ENCODE results near the gene ZKSCAN4. TPM values are rescaled to one million over a fixed set of nuclear protein-coding genes. Genes with fewer than 3 reads are reported as not detected.

Gene ZKSCAN4
- total and polyA plus RNA-seq, 10 of the 15 experiments (the other 5 are each of a cell fraction or from before 2014, with no cell fraction given), result 3.0 to 6.5 (median 5.0) TPM

GRCh38 chr6:28266962-28267694, 15.1 kb upstream of the ZKSCAN4 start, which contains the start of gene ZSCAN26 (continued):
- TF ChIP-seq BHLHE40 (IDR thresholded peaks at IDR 0.05; ENCODE audit: borderline replicate concordance in 1 of 2, low read depth in 2 of 2, low read length in 1 of 2) (peak in 1 of 2 experiments; percentile 40; a peak in 1 of 4 replicates), CHD1 (IDR thresholded peaks at IDR 0.05; ENCODE audit: low read depth, low read length) (no peak), FOS (IDR thresholded peaks at IDR 0.05; ENCODE audit: borderline replicate concordance, extremely low read depth, insufficient read length) (no peak), MTA2 (IDR thresholded peaks at IDR 0.05; ENCODE audit: low read depth) (peak; percentile 25; the same call in 1 of the 2 replicates), SIX5 (IDR thresholded peaks at IDR 0.05; ENCODE audit: low read depth, low read length, severe bottlenecking) (no peak), ZNF687 (IDR thresholded peaks at IDR 0.05) (peak; percentile 78; the same call in 1 of the 2 replicates), FOXM1 (IDR thresholded peaks at IDR 0.05; ENCODE audit: low read depth, low read length) (no peak), HCFC1 (IDR thresholded peaks at IDR 0.05; ENCODE audit: low read length) (peak; percentile 51), SUZ12 (IDR thresholded peaks at IDR 0.05; ENCODE audit: unreplicated experiment) (no peak), ZBTB4 (CRISPR knock-in tag; IDR thresholded peaks at IDR 0.05) (no peak), GATAD2B (conservative IDR thresholded peaks at IDR 0.05; ENCODE audit: low read depth) (peak; percentile 68; the same call in 1 of the 2 replicates), EED (IDR thresholded peaks at IDR 0.05; ENCODE audit: low read depth) (peak; percentile 43; the same call in 1 of the 2 replicates), EZH2 (IDR thresholded peaks at IDR 0.05; ENCODE audit: borderline replicate concordance, control insufficient read depth, low read depth, low read length) (no peak), SMAD5 (IDR thresholded peaks at IDR 0.05; ENCODE audit: low read depth) (no peak), CTCF (IDR thresholded peaks at IDR 0.05 in 2 of 3, conservative IDR thresholded peaks at IDR 0.05 in 1 of 3; ENCODE audit: control insufficient read depth in 2 of 3, extremely low read depth in 1 of 3, insufficient read depth in 1 of 3, low read depth in 3 of 3, low read length in 3 of 3) (no peak), KAT2A (conservative IDR thresholded peaks at IDR 0.05; ENCODE audit: control insufficient read depth, low read depth, low read length) (no peak), CHD4 (IDR thresholded peaks at IDR 0.05) (no peak), EP300 (IDR thresholded peaks at IDR 0.05; ENCODE audit: borderline replicate concordance in 1 of 2, control insufficient read depth in 1 of 2, low read depth in 2 of 2, low read length in 2 of 2) (no peak), ASH2L (IDR thresholded peaks at IDR 0.05; ENCODE audit: borderline replicate concordance, low read depth) (peak; percentile 87; the same call in 1 of the 2 replicates), RAD51 (IDR thresholded peaks at IDR 0.05) (no peak)

Measured in GM12878 (cell line).